Measurements from ENCODE around the gene MAFF. TPM values are rescaled to one million over a fixed set of nuclear protein-coding genes. Genes with fewer than 3 reads are reported as not detected.

MAFF gene
- polyA plus RNA-seq, 1 of the 3 experiments (the other 2 are of a cell fraction) = 7.9 TPM

GRCh38 chr22:38244106-38244505, 42.3 kb downstream of the MAFF start:
- Histone ChIP-seq H3K4me3 (ENCODE audit: low read depth in 2 of 2, low read length in 1 of 2) (no peak overlapping the region), H3K9me3 (no peaks in the 10 kb centered on the region), H3K9me2 (no peaks in the 10 kb centered on the region), H3K27me3 (ENCODE audit: insufficient read depth) (no peaks in the 10 kb centered on the region), H4K20me1 (ENCODE audit: insufficient read depth) (no peaks in the 10 kb centered on the region), H2AFZ (ENCODE audit: low read depth) (no peak overlapping the region), H3K9ac (no peak overlapping the region), H3K36me3 (replicated peaks in 1 of 2; ENCODE audit: control insufficient read depth in 1 of 2, insufficient read depth in 2 of 2, low read length in 1 of 2) (peaks cover 0 to 6% of the 10 kb centered on the region in 2 experiments), H3K4me2 (no peak overlapping the region), H3K4me1 (ENCODE audit: control insufficient read depth in 1 of 2, insufficient read depth in 2 of 2, low read depth in 1 of 2, low read length in 1 of 2) (peaks cover 12 to 16% of the 10 kb centered on the region in 2 experiments; a peak in 2 of 4 replicates), H3K27ac (ENCODE audit: low read depth in 2 of 2, low read length in 1 of 2) (no peak overlapping the region), H3F3A (replicated peaks; ENCODE audit: insufficient read depth) (peaks cover 11% of the 10 kb centered on the region), H3K79me2 (ENCODE audit: insufficient read depth) (peaks cover 10% of the 10 kb centered on the region; the same call in 1 of the 2 replicates)
- ChIA-PET POLR2A (no interaction called here), CTCF (no interaction called here)
- WGBS (ENCODE audit: low lambda C conversion rate) = 100% methylated on average over 3 of the region's 4 CpGs
- no peak for DNase-seq
- no peak for TF ChIP-seq NRF1 (IDR thresholded peaks at IDR 0.05; ENCODE audit: low read depth, low read length)
- no peak for TF ChIP-seq RCOR1 (IDR thresholded peaks at IDR 0.05; ENCODE audit: low read length)
- TF ChIP-seq EP300 (IDR thresholded peaks at IDR 0.05; ENCODE audit: borderline replicate concordance in 1 of 2, low read depth in 1 of 2, low read length in 1 of 2) = no peak
- TF ChIP-seq RXRA (IDR thresholded peaks at IDR 0.05; ENCODE audit: borderline replicate concordance, low read depth) = no peak
- no peak for TF ChIP-seq CHD2 (IDR thresholded peaks at IDR 0.05; ENCODE audit: low read length, partially characterized antibody)
- no peak for TF ChIP-seq REST (IDR thresholded peaks at IDR 0.05; ENCODE audit: low read depth, low read length)
- TF ChIP-seq JUND (IDR thresholded peaks at IDR 0.05) = no peak
- no peak for TF ChIP-seq TEAD4 (IDR thresholded peaks at IDR 0.05; ENCODE audit: borderline replicate concordance, insufficient read depth)
- TF ChIP-seq TAF1 (IDR thresholded peaks at IDR 0.05; ENCODE audit: borderline replicate concordance, low read depth, low read length) = no peak
- TF ChIP-seq USF1 (IDR thresholded peaks at IDR 0.05; ENCODE audit: borderline replicate concordance, low read depth) = no peak
- TF ChIP-seq TCF12 (IDR thresholded peaks at IDR 0.05) = no peak
- TF ChIP-seq RAD21 (IDR thresholded peaks at IDR 0.05; ENCODE audit: low read length) = no peak
- no peak for TF ChIP-seq SIN3A (IDR thresholded peaks at IDR 0.05; ENCODE audit: borderline replicate concordance, low read depth, low read length)
- TF ChIP-seq ZBTB33 (IDR thresholded peaks at IDR 0.05; ENCODE audit: borderline replicate concordance, low read depth) = no peak
- no peak for TF ChIP-seq GABPA (IDR thresholded peaks at IDR 0.05; ENCODE audit: low read depth)
- TF ChIP-seq CTCF (IDR thresholded peaks at IDR 0.05) = no peak
- no peak for TF ChIP-seq SMC3 (IDR thresholded peaks at IDR 0.05; ENCODE audit: low read depth, low read length)
